ENCODE results near the gene PBX4. TPM values are rescaled to one million over a fixed set of nuclear protein-coding genes. Genes with fewer than 3 reads are reported as not detected.
A peak's percentile ranks its signal among the peaks of the same experiment; 100 is the strongest.

The PBX4 gene
- total RNA-seq, 4 donors from 2014 or later: 3.8 to 15.8 (median 5.9) TPM

- H3K4me3 ChIP-seq (ENCODE audit: low read depth, poor library complexity, severe bottlenecking): no peak overlapping the region
- WGBS, 2 donors: 16 to 30% methylated on average over 31 to 41 of the region's 74 CpGs
- TF ChIP-seq CTCF (IDR thresholded peaks at IDR 0.05): no peak
- TF ChIP-seq POLR2A (IDR thresholded peaks at IDR 0.05): no peak
- DNase-seq (ENCODE audit: low spot score in 2 of 2): peak; percentile 63 to 90
- intact Hi-C loops (cut with DNase I; ENCODE audit: low total_unique reads): no loop called here
These were observed 78.3 kb downstream of the PBX4 start for GRCh38 chr19:19540064-19540714.

- no peak overlapping the region for H3K4me3 ChIP-seq (ENCODE audit: low read depth, poor library complexity, severe bottlenecking)
- intact Hi-C loops (cut with DNase I; ENCODE audit: low total_unique reads): no loop called here
- TF ChIP-seq CTCF (IDR thresholded peaks at IDR 0.05) (no peak), POLR2A (IDR thresholded peaks at IDR 0.05) (no peak)
- no peak for DNase-seq (ENCODE audit: low spot score in 2 of 2)
- WGBS, 2 donors: 46 to 50% methylated on average over 13 to 18 of the region's 19 CpGs
These were observed 78.8 kb downstream of the PBX4 start for GRCh38 chr19:19539698-19540063.

- no peak for TF ChIP-seq CTCF (IDR thresholded peaks at IDR 0.05)
- no peak for TF ChIP-seq POLR2A (IDR thresholded peaks at IDR 0.05)
- H3K4me3 ChIP-seq (ENCODE audit: low read depth, poor library complexity, severe bottlenecking): no peak overlapping the region
- DNase-seq (ENCODE audit: low spot score in 2 of 2): no peak
- intact Hi-C loops (cut with DNase I; ENCODE audit: low total_unique reads): no loop called here
- 12 to 26% methylated on average over 6 to 7 of the region's 7 CpGs for WGBS, 2 donors
These were observed 79.7 kb downstream of the PBX4 start for GRCh38 chr19:19538785-19539166.

- 2 to 3% methylated on average over 27 to 37 of the region's 56 CpGs for WGBS, 2 donors
- intact Hi-C loops (cut with DNase I; ENCODE audit: low total_unique reads): no loop called here
- TF ChIP-seq POLR2A (IDR thresholded peaks at IDR 0.05) (no peak), CTCF (IDR thresholded peaks at IDR 0.05) (no peak)
- no peak within 1 kb of the TSS for H3K4me3 ChIP-seq (ENCODE audit: low read depth, poor library complexity, severe bottlenecking)
- no peak for DNase-seq (ENCODE audit: low spot score in 2 of 2)
These were observed 80.3 kb downstream of the PBX4 start, which contains the start of gene CILP2 for GRCh38 chr19:19538061-19538784. Gene CILP2 (plus strand): TSS chr19:19538265. CDS start chr19:19538350, 85 bp downstream.

- intact Hi-C loops (cut with DNase I; ENCODE audit: low total_unique reads): no loop called here
- no peak overlapping the region for H3K4me3 ChIP-seq (ENCODE audit: low read depth, poor library complexity, severe bottlenecking)
- WGBS, 2 donors: 31 to 38% methylated on average over 53 to 57 of the region's 59 CpGs
- DNase-seq (ENCODE audit: low spot score in 2 of 2): no peak
- no peak for TF ChIP-seq CTCF (IDR thresholded peaks at IDR 0.05)
- TF ChIP-seq POLR2A (IDR thresholded peaks at IDR 0.05): no peak
These were observed 81.1 kb downstream of the PBX4 start for GRCh38 chr19:19537075-19538048.

Measured in lower leg skin (tissue), 4 donors.